ENCODE measurements around the gene REXO4. TPM values are rescaled to one million over a fixed set of nuclear protein-coding genes. Genes with fewer than 3 reads are reported as not detected.

Gene REXO4
- total and polyA plus RNA-seq, 2 of the 13 experiments (the other 11 are each of a cell fraction or from before 2014, with no cell fraction given) = 18.5 to 30.4 TPM

DNA sequence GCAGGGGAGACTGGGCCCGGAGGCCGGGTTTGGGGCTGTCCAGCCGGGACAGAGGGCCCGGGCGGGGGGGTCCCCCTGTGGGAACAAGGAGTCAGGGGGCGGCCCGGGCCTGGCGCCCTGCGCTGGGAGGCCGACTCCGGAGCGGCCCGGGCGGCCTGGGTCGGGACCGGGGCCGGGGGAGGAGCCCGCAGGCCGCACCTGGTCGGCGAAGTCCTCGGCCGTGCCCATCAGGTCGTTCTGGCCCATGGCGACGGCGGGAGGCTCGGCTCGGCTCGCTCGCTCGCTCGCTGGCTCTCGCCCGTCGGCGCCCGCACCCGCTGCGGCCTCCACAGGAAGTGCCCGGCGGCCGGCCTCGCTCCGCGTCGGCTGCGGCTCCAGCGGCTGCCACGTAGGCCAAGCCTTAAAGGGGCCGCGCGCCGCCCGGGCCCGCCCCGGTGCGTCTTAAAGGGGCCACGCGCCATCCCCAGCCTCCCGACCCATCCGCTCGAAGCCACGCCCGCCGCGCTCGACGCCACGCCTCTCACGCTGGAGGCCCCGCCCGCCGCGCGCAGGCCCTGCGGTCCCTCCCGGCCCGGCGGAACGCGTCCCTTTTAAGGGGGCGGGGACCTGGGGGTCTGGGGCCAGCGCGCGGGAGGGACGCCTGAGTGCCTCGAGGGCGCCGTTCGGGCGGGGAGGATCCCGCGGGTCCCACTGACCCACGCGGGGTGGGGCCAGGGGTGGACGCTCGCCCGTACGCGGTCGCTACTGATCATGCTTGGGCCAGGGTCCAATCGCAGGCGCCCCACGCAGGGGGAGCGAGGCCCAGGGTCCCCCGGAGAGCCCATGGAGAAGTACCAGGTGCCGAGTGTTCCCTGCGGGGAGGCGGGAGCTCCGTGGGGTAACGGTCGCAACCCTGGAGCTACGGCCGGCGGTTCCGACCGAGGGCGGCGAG is 41.8 kb downstream of the REXO4 start, which contains the start of the genes STKLD1 and SURF4 (continued):
- TF ChIP-seq, protein P1, sequence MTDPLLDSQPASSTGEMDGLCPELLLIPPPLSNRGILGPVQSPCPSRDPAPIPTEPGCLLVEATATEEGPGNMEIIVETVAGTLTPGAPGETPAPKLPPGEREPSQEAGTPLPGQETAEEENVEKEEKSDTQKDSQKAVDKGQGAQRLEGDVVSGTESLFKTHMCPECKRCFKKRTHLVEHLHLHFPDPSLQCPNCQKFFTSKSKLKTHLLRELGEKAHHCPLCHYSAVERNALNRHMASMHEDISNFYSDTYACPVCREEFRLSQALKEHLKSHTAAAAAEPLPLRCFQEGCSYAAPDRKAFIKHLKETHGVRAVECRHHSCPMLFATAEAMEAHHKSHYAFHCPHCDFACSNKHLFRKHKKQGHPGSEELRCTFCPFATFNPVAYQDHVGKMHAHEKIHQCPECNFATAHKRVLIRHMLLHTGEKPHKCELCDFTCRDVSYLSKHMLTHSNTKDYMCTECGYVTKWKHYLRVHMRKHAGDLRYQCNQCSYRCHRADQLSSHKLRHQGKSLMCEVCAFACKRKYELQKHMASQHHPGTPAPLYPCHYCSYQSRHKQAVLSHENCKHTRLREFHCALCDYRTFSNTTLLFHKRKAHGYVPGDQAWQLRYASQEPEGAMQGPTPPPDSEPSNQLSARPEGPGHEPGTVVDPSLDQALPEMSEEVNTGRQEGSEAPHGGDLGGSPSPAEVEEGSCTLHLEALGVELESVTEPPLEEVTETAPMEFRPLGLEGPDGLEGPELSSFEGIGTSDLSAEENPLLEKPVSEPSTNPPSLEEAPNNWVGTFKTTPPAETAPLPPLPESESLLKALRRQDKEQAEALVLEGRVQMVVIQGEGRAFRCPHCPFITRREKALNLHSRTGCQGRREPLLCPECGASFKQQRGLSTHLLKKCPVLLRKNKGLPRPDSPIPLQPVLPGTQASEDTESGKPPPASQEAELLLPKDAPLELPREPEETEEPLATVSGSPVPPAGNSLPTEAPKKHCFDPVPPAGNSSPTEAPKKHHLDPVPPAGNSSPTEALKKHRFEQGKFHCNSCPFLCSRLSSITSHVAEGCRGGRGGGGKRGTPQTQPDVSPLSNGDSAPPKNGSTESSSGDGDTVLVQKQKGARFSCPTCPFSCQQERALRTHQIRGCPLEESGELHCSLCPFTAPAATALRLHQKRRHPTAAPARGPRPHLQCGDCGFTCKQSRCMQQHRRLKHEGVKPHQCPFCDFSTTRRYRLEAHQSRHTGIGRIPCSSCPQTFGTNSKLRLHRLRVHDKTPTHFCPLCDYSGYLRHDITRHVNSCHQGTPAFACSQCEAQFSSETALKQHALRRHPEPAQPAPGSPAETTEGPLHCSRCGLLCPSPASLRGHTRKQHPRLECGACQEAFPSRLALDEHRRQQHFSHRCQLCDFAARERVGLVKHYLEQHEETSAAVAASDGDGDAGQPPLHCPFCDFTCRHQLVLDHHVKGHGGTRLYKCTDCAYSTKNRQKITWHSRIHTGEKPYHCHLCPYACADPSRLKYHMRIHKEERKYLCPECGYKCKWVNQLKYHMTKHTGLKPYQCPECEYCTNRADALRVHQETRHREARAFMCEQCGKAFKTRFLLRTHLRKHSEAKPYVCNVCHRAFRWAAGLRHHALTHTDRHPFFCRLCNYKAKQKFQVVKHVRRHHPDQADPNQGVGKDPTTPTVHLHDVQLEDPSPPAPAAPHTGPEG (CRISPR knock-in tag; IDR thresholded peaks at IDR 0.05) = peak; percentile 76; the same call in 1 of the 2 replicates
- TF ChIP-seq ZNF343 (CRISPR knock-in tag; IDR thresholded peaks at IDR 0.05) (no peak), BRD4 (CRISPR knock-in tag; IDR thresholded peaks at IDR 0.05) (peak; percentile 56), ZNF788 (CRISPR knock-in tag; IDR thresholded peaks at IDR 0.05; ENCODE audit: borderline replicate concordance) (peak; percentile 17; the same call in 1 of the 2 replicates), ZFP37 (CRISPR knock-in tag; IDR thresholded peaks at IDR 0.05; ENCODE audit: borderline replicate concordance) (no peak), ZNF747 (CRISPR knock-in tag; IDR thresholded peaks at IDR 0.05; ENCODE audit: borderline replicate concordance) (0 out of 2 replicates have a peak, but pooled peaks have one; percentile 41), KLF13 (CRISPR knock-in tag; IDR thresholded peaks at IDR 0.05) (peak; percentile 61; the same call in 1 of the 2 replicates), KLF6 (CRISPR knock-in tag; IDR thresholded peaks at IDR 0.05) (peak; percentile 41; the same call in 1 of the 2 replicates), SAP130 (CRISPR knock-in tag; IDR thresholded peaks at IDR 0.05; ENCODE audit: low read depth) (peak; percentile 82), RBFOX2 (IDR thresholded peaks at IDR 0.05; ENCODE audit: low read depth, low read length) (peak; percentile 95), ZNF337 (CRISPR knock-in tag; IDR thresholded peaks at IDR 0.05; ENCODE audit: borderline replicate concordance, low read depth) (no peak), ARNTL (CRISPR knock-in tag; IDR thresholded peaks at IDR 0.05) (no peak), TRIM24 (CRISPR knock-in tag; IDR thresholded peaks at IDR 0.05) (no peak), HDAC1 (CRISPR knock-in tag; IDR thresholded peaks at IDR 0.05) (peak; percentile 56), ZNF841 (CRISPR knock-in tag; IDR thresholded peaks at IDR 0.05; ENCODE audit: borderline replicate concordance) (peak; percentile 34; the same call in 1 of the 2 replicates), POLR2G (IDR thresholded peaks at IDR 0.05; ENCODE audit: low read depth, low read length) (peak; percentile 86)
- TF ChIP-seq, protein P2, sequence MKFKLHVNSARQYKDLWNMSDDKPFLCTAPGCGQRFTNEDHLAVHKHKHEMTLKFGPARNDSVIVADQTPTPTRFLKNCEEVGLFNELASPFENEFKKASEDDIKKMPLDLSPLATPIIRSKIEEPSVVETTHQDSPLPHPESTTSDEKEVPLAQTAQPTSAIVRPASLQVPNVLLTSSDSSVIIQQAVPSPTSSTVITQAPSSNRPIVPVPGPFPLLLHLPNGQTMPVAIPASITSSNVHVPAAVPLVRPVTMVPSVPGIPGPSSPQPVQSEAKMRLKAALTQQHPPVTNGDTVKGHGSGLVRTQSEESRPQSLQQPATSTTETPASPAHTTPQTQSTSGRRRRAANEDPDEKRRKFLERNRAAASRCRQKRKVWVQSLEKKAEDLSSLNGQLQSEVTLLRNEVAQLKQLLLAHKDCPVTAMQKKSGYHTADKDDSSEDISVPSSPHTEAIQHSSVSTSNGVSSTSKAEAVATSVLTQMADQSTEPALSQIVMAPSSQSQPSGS (CRISPR knock-in tag; IDR thresholded peaks at IDR 0.05) = 0 out of 2 replicates have a peak, but pooled peaks have one; percentile 11
- TF ChIP-seq, protein P3, sequence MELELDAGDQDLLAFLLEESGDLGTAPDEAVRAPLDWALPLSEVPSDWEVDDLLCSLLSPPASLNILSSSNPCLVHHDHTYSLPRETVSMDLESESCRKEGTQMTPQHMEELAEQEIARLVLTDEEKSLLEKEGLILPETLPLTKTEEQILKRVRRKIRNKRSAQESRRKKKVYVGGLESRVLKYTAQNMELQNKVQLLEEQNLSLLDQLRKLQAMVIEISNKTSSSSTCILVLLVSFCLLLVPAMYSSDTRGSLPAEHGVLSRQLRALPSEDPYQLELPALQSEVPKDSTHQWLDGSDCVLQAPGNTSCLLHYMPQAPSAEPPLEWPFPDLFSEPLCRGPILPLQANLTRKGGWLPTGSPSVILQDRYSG (CRISPR knock-in tag; IDR thresholded peaks at IDR 0.05) = peak; percentile 81; the same call in 1 of the 2 replicates
- TF ChIP-seq, protein P4, sequence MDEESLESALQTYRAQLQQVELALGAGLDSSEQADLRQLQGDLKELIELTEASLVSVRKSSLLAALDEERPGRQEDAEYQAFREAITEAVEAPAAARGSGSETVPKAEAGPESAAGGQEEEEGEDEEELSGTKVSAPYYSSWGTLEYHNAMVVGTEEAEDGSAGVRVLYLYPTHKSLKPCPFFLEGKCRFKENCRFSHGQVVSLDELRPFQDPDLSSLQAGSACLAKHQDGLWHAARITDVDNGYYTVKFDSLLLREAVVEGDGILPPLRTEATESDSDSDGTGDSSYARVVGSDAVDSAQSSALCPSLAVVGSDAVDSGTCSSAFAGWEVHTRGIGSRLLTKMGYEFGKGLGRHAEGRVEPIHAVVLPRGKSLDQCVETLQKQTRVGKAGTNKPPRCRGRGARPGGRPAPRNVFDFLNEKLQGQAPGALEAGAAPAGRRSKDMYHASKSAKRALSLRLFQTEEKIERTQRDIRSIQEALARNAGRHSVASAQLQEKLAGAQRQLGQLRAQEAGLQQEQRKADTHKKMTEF (CRISPR knock-in tag; IDR thresholded peaks at IDR 0.05) = peak; percentile 78; the same call in 1 of the 2 replicates
